BE2C (cell line): ENCODE measurements around the gene LRRC32.

Experiments used
- DNase-seq: peaks from one replicate; pipeline ENCODE4 v3.0.0-alpha.2; 2020
- H3K27me3 ChIP-seq: fragments of 250-450 bp; sonication (Bioruptor Pico); 2 replicates; pipeline ENCODE4 v1.5.1; 2020; ENCODE audit warnings: mild to moderate bottlenecking
- H3K36me3 ChIP-seq: fragments of 250-450 bp; sonication (Bioruptor Pico); 2 replicates; pipeline ENCODE4 v1.5.1; 2020; ENCODE audit warnings: mild to moderate bottlenecking
- H3K4me1 ChIP-seq: fragments of 250-450 bp; sonication (Bioruptor Pico); 2 replicates; pipeline ENCODE4 v1.5.1; 2020
- H3K4me3 ChIP-seq: 2 replicates; pipeline ENCODE4 v1.5.1; 2011; ENCODE audit warnings: low read depth, low read length
- H3K9me3 ChIP-seq: fragments of 250-450 bp; sonication (Bioruptor Pico); 2 replicates; pipeline ENCODE4 v1.5.1; 2020
- TF ChIP-seq, protein P1 (sequence below): IDR thresholded peaks from 2 replicates; pipeline ENCODE4 v1.5.1; 2012; ENCODE audit warnings: mild to moderate bottlenecking, low read depth, low read length

LRRC32 gene

DNA sequence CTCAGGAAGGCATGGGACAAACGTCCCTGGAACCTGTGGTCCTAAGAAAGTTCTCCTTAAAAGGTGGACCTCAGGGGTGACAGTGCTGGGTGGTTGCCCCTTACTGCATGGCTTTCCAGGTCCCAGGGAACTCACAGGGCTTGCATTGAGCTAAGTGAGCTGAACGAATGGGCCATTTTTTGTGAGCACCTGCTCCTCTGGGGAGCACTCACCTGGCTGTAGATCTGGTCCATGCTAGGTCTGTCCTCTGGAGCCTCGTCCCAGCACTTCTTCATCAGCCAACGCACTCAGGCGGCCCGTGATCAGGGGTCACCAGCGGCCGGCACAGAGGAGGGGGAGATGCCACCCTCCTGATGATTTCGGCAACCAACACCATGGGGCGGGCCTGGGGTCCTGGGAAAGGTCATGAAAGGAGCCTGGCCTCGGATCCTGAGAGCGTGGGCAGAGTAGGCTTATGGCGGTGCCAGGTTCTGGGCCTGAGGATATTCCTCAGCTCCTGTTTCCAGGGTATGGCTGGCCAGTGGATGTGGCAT, 36.8 kb upstream of the LRRC32 start:
- Histone ChIP-seq H3K9me3 (no peaks in the 10 kb centered on the region), H3K4me3 (no peak overlapping the region), H3K36me3 (no peaks in the 10 kb centered on the region), H3K27me3 (no peaks in the 10 kb centered on the region), H3K4me1 (no peaks in the 10 kb centered on the region)
- TF ChIP-seq, protein P1, sequence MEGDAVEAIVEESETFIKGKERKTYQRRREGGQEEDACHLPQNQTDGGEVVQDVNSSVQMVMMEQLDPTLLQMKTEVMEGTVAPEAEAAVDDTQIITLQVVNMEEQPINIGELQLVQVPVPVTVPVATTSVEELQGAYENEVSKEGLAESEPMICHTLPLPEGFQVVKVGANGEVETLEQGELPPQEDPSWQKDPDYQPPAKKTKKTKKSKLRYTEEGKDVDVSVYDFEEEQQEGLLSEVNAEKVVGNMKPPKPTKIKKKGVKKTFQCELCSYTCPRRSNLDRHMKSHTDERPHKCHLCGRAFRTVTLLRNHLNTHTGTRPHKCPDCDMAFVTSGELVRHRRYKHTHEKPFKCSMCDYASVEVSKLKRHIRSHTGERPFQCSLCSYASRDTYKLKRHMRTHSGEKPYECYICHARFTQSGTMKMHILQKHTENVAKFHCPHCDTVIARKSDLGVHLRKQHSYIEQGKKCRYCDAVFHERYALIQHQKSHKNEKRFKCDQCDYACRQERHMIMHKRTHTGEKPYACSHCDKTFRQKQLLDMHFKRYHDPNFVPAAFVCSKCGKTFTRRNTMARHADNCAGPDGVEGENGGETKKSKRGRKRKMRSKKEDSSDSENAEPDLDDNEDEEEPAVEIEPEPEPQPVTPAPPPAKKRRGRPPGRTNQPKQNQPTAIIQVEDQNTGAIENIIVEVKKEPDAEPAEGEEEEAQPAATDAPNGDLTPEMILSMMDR, result no peak
- no peak for DNase-seq

DNA sequence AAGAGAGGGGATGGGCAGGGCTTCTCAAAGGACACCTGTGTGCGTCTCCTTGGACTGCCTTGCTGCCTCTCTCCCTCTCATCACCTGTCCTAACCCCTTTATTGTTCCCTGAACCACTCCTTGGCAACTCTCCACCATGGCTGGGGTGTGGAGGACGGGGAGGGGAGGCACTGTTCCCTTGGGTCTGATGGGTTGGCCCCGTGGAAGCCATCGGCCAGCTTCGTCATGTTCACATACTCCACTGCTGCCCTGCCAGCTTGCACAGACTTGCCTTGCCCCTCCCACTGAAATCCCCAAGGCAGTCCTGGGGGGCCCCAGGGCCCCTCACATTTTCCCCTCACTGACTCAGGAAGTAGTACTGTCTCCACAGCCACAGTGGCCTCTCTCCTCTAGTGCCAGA, 36.1 kb upstream of the LRRC32 start:
- no peak for DNase-seq
- Histone ChIP-seq H3K4me1 (no peaks in the 10 kb centered on the region), H3K9me3 (no peaks in the 10 kb centered on the region), H3K27me3 (no peaks in the 10 kb centered on the region), H3K36me3 (no peaks in the 10 kb centered on the region), H3K4me3 (no peak overlapping the region)
- TF ChIP-seq, protein P1, result no peak

DNA sequence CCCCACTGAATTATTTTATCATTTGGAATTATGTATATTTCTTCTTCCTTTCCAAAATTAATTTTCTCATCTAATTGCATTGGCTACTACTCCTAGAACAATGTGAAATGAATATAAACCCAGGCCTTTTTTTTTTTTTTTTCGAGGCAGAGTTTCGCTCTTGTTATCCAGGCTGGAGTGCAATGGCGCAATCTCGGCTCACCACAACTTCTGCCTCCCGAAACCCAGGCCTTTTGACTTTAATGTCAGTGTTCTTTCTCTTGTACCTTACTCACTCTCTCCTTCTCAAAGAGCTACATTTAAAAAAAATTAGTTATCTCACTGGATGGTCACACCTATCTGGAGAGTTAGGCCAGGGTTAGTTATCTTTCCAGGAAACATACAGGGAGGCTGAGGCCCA, 35.3 kb upstream of the LRRC32 start:
- DNase-seq, result no peak
- TF ChIP-seq, protein P1, result no peak
- H3K36me3 ChIP-seq, result no peaks in the 10 kb centered on the region
- H3K4me1 ChIP-seq, result no peaks in the 10 kb centered on the region
- H3K27me3 ChIP-seq, result no peaks in the 10 kb centered on the region
- no peak overlapping the region for H3K4me3 ChIP-seq
- no peaks in the 10 kb centered on the region for H3K9me3 ChIP-seq

DNA sequence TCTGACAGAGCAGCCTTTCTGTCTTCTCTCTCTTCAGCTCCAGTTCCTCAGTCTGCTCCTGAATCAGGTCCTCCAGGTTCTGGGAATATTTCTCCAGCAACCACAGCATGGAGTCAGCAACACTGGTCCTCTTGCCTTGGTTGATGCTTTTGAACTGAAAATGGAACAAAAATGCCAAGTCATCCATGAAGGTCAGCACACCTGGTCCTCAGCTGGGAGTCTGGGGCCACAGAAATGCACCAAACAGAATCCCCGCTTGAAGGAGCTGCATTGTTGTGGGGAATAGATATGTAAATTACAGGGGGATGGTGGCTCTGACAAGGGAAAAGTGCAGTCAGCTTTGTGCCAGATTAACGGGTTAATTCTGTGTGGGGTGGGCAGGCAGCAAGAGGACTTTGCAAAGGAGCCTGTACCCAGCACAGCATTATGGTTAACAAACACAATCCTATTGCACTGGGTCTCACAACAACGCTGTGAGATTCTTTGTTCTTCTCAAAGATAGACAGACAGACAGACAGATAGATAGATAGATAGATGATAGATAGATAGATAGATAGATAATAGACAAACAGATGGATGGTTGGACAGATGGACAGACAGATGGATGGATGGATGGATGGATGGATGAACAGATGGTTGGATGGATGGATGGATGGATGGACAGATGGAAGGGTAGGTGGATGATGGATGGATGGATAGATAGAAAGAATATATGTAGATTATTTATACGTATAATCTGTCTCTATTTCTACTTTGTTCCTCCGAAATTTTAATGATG, 33.8 kb upstream of the LRRC32 start:
- TF ChIP-seq, protein P1, result no peak
- Histone ChIP-seq H3K4me1 (peaks cover 9% of the 10 kb centered on the region), H3K9me3 (no peaks in the 10 kb centered on the region), H3K27me3 (no peaks in the 10 kb centered on the region), H3K36me3 (no peaks in the 10 kb centered on the region), H3K4me3 (no peak overlapping the region)
- no peak for DNase-seq

GRCh38 chr11:76703707-76704106, 33.2 kb upstream of the LRRC32 start:
- Histone ChIP-seq H3K4me3 (no peak overlapping the region), H3K9me3 (no peaks in the 10 kb centered on the region)
- TF ChIP-seq, protein P1, result no peak

More at GRCh38 chr11:76703707-76704106, 33.2 kb upstream of the LRRC32 start:
- DNase-seq, result no peak
- Histone ChIP-seq H3K4me1 (peaks cover 12% of the 10 kb centered on the region), H3K36me3 (no peaks in the 10 kb centered on the region), H3K27me3 (no peaks in the 10 kb centered on the region)
